Chondrocyte (in vitro differentiated cells): ENCODE measurements around the gene CDK14. TPM values are rescaled to one million over a fixed set of nuclear protein-coding genes. Genes with fewer than 3 reads are reported as not detected.

Experiments used
- DNase-seq: peaks from one replicate; pipeline ENCODE4 v3.0.0; 2021; ENCODE audit warnings: mixed read lengths, low spot score
- H3K27ac Mint-ChIP-seq: one replicate; pipeline ENCODE4 v1.8.0; 2021; ENCODE audit warnings: mild to moderate bottlenecking, moderate library complexity, mixed read lengths; ENCODE audit not compliant: unreplicated experiment
- H3K27me3 Mint-ChIP-seq: 2 replicates; pipeline ENCODE4 v1.8.0; 2021; ENCODE audit warnings: low read depth, mixed read lengths
- H3K36me3 Mint-ChIP-seq: 2 replicates; pipeline ENCODE4 v1.8.0; 2021; ENCODE audit warnings: low read depth, mixed read lengths
- H3K4me1 Mint-ChIP-seq: 2 replicates; pipeline ENCODE4 v1.8.0; 2021; ENCODE audit warnings: low read depth, mild to moderate bottlenecking, mixed read lengths
- H3K4me3 Mint-ChIP-seq: one replicate; pipeline ENCODE4 v1.8.0; 2021; ENCODE audit warnings: mild to moderate bottlenecking, moderate library complexity, mixed read lengths; ENCODE audit not compliant: unreplicated experiment
- H3K9me3 Mint-ChIP-seq: 2 replicates; pipeline ENCODE4 v1.8.0; 2021; ENCODE audit warnings: low read depth, mixed read lengths
- total RNA-seq: library from RNA; stranded (reverse); gene quantifications from 3 replicates; pipeline ENCODE4 v1.2.1, GENCODE V29; 2021
- TF ChIP-seq, protein P1 (sequence below): fragments of 200-600 bp; sonication (generic); IDR thresholded peaks from 2 replicates; pipeline ENCODE4 v1.5.0; 2021; ENCODE audit warnings: antibody characterized with exemption, mild to moderate bottlenecking, moderate library complexity

The CDK14 gene
- total RNA-seq, 1 donor from 2014 or later, result 61.4 TPM

DNA sequence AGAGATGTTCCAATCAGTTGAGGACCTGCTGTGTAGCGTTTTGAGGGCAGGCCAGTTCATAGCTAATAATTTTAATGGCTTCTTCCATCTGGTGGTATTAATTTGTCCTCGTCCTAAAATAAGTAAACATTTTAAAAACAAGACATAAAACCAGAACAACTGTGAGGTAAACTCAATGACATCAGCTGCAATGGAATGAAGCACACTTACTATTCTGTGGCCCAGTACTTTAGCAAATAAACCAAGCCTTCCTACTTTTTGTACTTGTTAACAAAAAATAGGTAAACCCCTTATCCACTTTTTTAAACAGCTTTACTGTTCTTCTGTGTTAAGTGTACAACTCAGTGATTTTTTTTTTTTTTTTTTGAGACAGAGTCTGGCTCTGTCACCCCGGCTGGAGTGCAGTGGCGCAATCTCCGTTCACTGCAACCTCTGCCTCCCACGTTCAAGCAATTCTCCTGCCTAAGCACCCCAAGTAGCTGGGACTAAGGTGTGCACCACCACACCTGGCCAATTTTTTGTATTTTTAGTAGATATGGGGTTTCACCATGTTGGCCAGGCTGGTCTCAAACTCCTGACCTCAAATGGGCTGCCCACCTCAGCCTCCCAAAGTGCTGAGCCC, 639.2 kb downstream of the CDK14 start:
- H3K9me3 Mint-ChIP-seq, result peaks cover 2% of the 10 kb centered on the region
- no peak overlapping the region for H3K27ac Mint-ChIP-seq
- no peaks in the 10 kb centered on the region for H3K36me3 Mint-ChIP-seq
- no peak overlapping the region for H3K4me3 Mint-ChIP-seq
- no peak for DNase-seq
- TF ChIP-seq, protein P1, sequence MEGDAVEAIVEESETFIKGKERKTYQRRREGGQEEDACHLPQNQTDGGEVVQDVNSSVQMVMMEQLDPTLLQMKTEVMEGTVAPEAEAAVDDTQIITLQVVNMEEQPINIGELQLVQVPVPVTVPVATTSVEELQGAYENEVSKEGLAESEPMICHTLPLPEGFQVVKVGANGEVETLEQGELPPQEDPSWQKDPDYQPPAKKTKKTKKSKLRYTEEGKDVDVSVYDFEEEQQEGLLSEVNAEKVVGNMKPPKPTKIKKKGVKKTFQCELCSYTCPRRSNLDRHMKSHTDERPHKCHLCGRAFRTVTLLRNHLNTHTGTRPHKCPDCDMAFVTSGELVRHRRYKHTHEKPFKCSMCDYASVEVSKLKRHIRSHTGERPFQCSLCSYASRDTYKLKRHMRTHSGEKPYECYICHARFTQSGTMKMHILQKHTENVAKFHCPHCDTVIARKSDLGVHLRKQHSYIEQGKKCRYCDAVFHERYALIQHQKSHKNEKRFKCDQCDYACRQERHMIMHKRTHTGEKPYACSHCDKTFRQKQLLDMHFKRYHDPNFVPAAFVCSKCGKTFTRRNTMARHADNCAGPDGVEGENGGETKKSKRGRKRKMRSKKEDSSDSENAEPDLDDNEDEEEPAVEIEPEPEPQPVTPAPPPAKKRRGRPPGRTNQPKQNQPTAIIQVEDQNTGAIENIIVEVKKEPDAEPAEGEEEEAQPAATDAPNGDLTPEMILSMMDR, result no peak
- H3K4me1 Mint-ChIP-seq, result peaks cover 14% of the 10 kb centered on the region
- H3K27me3 Mint-ChIP-seq, result no peaks in the 10 kb centered on the region

DNA sequence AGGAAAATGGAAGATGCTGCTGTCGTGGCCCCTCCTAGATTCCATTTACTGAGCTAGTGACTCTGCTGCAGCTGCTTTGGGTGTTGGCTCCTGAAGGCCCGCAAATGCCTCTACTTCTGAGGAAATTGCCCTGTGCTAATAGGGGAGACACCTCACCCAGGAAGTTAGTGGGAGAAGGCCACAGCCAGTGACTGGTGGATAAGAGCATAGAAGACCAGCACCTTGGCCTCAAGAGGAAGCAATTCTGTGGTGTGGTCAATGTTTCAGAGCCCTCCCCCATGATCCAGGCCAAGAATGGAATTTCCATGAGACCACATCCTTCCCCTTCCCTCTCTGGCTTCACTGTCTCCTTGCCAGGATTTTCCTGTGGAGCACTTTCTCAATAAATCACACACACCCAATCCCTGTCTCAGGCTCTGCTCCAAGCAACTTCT, 643.1 kb downstream of the CDK14 start:
- DNase-seq, result no peak
- Mint-ChIP-seq H3K36me3 (no peaks in the 10 kb centered on the region), H3K27me3 (no peaks in the 10 kb centered on the region), H3K4me1 (peaks cover 30% of the 10 kb centered on the region), H3K4me3 (no peak overlapping the region), H3K27ac (peak overlapping the region; percentile 49), H3K9me3 (peaks cover 2% of the 10 kb centered on the region)
- TF ChIP-seq, protein P1, result no peak

DNA sequence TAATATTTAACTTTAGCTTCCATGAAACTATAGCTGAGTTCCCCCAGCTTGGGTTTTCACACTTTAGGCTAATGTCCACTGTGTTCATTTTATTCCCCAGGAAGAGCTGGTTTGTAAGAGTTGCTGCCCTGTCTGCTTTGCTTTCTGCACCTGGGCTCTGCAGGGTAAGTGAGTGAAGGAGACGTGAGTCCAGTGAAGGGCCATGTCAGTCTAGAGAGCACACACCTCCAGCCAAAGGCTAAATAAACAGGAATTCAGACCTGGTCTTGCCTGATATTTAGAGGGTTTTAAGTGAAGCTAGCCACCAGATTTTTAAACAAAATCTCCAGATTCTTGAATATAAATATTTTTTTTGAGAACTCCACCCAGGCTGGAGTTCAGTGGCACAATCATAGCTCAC, 643.7 kb downstream of the CDK14 start:
- Mint-ChIP-seq H3K27ac (peak overlapping the region; percentile 65), H3K27me3 (no peaks in the 10 kb centered on the region), H3K36me3 (no peaks in the 10 kb centered on the region), H3K9me3 (peaks cover 2% of the 10 kb centered on the region), H3K4me3 (no peak overlapping the region), H3K4me1 (peaks cover 35% of the 10 kb centered on the region)
- no peak for DNase-seq
- TF ChIP-seq, protein P1, result no peak

DNA sequence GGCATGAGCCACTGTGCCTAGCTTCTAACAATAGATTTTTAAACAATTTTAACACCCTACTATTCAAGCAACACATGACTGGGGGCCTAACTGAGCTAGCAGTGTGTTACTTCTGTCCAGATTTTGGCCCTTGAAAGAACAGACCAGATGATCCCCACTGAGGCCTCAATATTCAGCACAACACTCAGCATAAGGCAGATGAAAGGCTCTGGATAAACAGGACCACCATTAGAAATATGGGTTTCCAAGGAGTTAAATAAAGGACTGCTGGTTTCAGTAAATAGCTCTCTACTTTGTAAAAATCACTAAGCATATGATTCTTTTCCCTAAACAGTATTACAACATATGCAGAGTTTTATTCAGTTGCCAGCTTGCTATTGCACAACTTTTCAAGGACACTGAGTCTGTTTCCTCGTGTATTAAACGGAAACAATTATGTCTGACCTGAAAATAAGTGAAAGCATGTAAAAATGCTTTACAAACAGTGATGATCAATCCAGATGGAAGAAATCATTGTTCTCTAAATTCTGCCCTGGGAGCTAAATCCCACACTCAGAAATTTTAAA, 644.3 kb downstream of the CDK14 start:
- Mint-ChIP-seq H3K36me3 (no peaks in the 10 kb centered on the region), H3K4me1 (peaks cover 35% of the 10 kb centered on the region), H3K27ac (no peak overlapping the region), H3K4me3 (no peak overlapping the region), H3K9me3 (peaks cover 2% of the 10 kb centered on the region), H3K27me3 (no peaks in the 10 kb centered on the region)
- TF ChIP-seq, protein P1, result no peak
- DNase-seq, result no peak

DNA sequence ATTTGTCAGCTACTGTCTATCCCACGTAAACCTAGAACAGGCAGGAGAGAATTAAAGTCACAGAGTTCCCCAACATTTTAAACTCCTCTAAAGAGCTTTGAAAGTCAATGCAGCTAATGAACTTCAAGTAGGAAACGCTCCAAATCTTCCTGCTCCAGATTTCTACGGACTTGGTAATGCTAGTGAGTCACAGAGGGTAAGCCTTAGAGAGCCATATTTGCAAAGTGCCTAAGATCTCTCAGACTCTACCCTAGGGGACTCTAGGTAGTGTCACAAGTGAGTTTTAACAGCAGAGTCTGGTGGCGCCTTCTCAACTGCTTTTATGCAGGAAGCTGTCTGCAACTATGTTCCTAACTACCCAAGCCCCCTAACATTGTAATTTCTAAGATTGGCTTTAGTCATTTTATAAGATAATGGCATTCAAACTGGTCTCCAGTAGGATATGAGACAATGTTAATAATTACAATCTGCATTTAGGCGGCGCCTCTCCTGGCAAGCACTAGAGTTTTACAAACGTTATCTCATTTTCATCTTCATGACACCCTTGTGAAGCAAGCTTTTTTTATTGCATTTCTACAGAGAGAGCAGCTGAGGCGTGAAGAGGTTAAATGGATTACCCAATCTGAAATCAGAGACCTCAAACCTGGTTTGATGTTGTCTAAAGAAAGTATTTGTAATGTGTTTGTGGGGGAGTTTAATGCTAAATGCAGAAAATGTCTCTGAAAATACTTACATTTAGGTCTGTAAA, 646.1 kb downstream of the CDK14 start:
- Mint-ChIP-seq H3K4me1 (peaks cover 35% of the 10 kb centered on the region), H3K4me3 (no peak overlapping the region), H3K36me3 (no peaks in the 10 kb centered on the region), H3K9me3 (peaks cover 2% of the 10 kb centered on the region), H3K27ac (no peak overlapping the region), H3K27me3 (no peaks in the 10 kb centered on the region)
- no peak for DNase-seq
- TF ChIP-seq, protein P1, result no peak
